Spleen (tissue), 7 donors: ENCODE results near the gene TTLL11.

Source experiments
- POLR2AphosphoS5 ChIP-seq, 3 donors: sonication (generic); formaldehyde crosslinking; IDR thresholded peaks; one replicate each; pipeline ENCODE4 v1.5.1; 2017; ENCODE audit warnings: antibody characterized with exemption in 3 of 3
- TF ChIP-seq, protein P1 (sequence below), 11 experiments: fragments of 200-600 bp in 7 of 11; fragments of 450-650 bp in 4 of 11; sonication (generic) in 4 of 11; IDR thresholded peaks in 8 of 11; conservative IDR thresholded peaks in 3 of 11; 1 replicate in 7 of 11; 2 replicates in 4 of 11; pipeline versions ENCODE4 v1.4.0 to v1.8.0; 2016 to 2021; ENCODE audit warnings: antibody characterized with exemption in 11 of 11, inconsistent platforms in 4 of 11, mild to moderate bottlenecking in 1 of 11
- donor health status: DM: no; HTN: no; CAD: no; lungs with moderate emphysema.
- donor health status: DM: no; HTN: no; CAD: no.
- donor health status: DM: no; HTN: no; CAD: no.

DNA sequence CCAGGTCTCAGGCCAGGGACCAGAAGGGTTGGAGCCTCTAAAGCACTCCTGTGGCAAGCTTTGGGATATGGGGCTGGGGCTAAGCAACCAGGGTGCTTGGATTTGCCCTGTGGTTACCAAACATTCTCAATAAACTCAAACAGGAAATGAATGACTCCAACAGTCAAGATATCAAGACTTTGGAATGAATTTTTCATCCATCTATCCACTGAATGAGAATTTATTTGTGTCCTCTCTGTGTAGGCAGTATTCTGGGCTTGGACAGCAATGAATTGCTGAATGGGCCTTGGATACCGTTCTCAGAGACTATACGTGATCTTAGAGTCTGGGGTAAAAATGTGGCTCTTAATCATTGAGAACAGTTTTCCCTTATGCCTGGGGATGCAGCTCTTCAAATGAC is 229.2 kb downstream of the TTLL11 start:
- TF ChIP-seq POLR2AphosphoS5 (IDR thresholded peaks at IDR 0.05): no peak
- TF ChIP-seq, protein P1, sequence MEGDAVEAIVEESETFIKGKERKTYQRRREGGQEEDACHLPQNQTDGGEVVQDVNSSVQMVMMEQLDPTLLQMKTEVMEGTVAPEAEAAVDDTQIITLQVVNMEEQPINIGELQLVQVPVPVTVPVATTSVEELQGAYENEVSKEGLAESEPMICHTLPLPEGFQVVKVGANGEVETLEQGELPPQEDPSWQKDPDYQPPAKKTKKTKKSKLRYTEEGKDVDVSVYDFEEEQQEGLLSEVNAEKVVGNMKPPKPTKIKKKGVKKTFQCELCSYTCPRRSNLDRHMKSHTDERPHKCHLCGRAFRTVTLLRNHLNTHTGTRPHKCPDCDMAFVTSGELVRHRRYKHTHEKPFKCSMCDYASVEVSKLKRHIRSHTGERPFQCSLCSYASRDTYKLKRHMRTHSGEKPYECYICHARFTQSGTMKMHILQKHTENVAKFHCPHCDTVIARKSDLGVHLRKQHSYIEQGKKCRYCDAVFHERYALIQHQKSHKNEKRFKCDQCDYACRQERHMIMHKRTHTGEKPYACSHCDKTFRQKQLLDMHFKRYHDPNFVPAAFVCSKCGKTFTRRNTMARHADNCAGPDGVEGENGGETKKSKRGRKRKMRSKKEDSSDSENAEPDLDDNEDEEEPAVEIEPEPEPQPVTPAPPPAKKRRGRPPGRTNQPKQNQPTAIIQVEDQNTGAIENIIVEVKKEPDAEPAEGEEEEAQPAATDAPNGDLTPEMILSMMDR (IDR thresholded peaks at IDR 0.05 in 8 of 11, conservative IDR thresholded peaks at IDR 0.05 in 3 of 11): no peak
